ENCODE data around the gene TRPM6.
"Not testable (repeated sequence)": the region's sequence is repeated elsewhere in the genome, so short reads cannot be mapped to it uniquely, and the experiment has no call there.

Gene TRPM6

GRCh38 chr9:74901001-74901400 is 13.3 kb upstream of the TRPM6 start:
- Histone ChIP-seq H3K14ac (ENCODE audit: low read length in 2 of 2) (no peak overlapping the region), H4K8ac (ENCODE audit: low read length) (no peak overlapping the region), H3K4me3 (ENCODE audit: insufficient read depth in 1 of 2, low read depth in 1 of 2, low read length in 2 of 2) (no peak overlapping the region), H2BK120ac (ENCODE audit: low read depth, low read length) (no peak overlapping the region), H3K9ac (ENCODE audit: low read length) (no peak overlapping the region), H2AK5ac (ENCODE audit: low read length, severe bottlenecking) (no peak overlapping the region), H2BK12ac (ENCODE audit: low read length in 2 of 2) (no peak overlapping the region), H3K4me1 (ENCODE audit: control insufficient read depth, insufficient read depth, low read depth, low read length) (no peaks in the 10 kb centered on the region), H3K27ac (ENCODE audit: low read length, poor library complexity, severe bottlenecking) (no peak overlapping the region), H3K4ac (ENCODE audit: low read depth in 1 of 2, low read length in 2 of 2) (no peak overlapping the region), H3K36me3 (ENCODE audit: control insufficient read depth in 1 of 2, insufficient read depth in 2 of 2, low read depth in 1 of 2, low read length in 2 of 2) (no peaks in the 10 kb centered on the region), H2AFZ (ENCODE audit: low read depth, low read length) (no peak overlapping the region), H3K79me1 (replicated peaks; ENCODE audit: low read length, poor library complexity, severe bottlenecking) (no peaks in the 10 kb centered on the region), H3K18ac (ENCODE audit: low read depth in 1 of 2, low read length in 2 of 2) (no peak overlapping the region), H3K23ac (ENCODE audit: low read length in 2 of 2) (no peak overlapping the region), H3K27me3 (ENCODE audit: control insufficient read depth in 1 of 2, insufficient read depth in 1 of 2, low read length in 2 of 2) (peaks cover 0 to 6% of the 10 kb centered on the region in 2 experiments), H2BK5ac (ENCODE audit: low read depth, low read length, poor library complexity, severe bottlenecking) (no peak overlapping the region), H2BK15ac (ENCODE audit: low read depth, poor library complexity, severe bottlenecking) (no peak overlapping the region), H3K4me2 (ENCODE audit: low read length, poor library complexity, severe bottlenecking) (no peak overlapping the region), H4K91ac (ENCODE audit: low read length) (no peak overlapping the region), H3K9me3 (ENCODE audit: control insufficient read depth, low read length) (no peaks in the 10 kb centered on the region)
- DNase-seq, result no peak

GRCh38 chr9:74888449-74888848 is 728 bp upstream of the TRPM6 start:
- H3K9ac ChIP-seq (ENCODE audit: low read length); H4K8ac ChIP-seq (ENCODE audit: low read length); H2AFZ ChIP-seq (ENCODE audit: low read depth, low read length); H2BK12ac ChIP-seq (ENCODE audit: low read length in 2 of 2); H2BK5ac ChIP-seq (ENCODE audit: low read depth, low read length, poor library complexity, severe bottlenecking); DNase-seq; H4K91ac ChIP-seq (ENCODE audit: low read length); H2AK5ac ChIP-seq (ENCODE audit: low read length, severe bottlenecking); H3K79me1 ChIP-seq (replicated peaks; ENCODE audit: low read length, poor library complexity, severe bottlenecking); H2BK15ac ChIP-seq (ENCODE audit: low read depth, poor library complexity, severe bottlenecking); H3K4me2 ChIP-seq (ENCODE audit: low read length, poor library complexity, severe bottlenecking); H3K27ac ChIP-seq (ENCODE audit: low read length, poor library complexity, severe bottlenecking); H3K4me3 ChIP-seq (ENCODE audit: insufficient read depth in 1 of 2, low read depth in 1 of 2, low read length in 2 of 2); H3K4ac ChIP-seq (ENCODE audit: low read depth in 1 of 2, low read length in 2 of 2); H3K23ac ChIP-seq (ENCODE audit: low read length in 2 of 2); H3K14ac ChIP-seq (ENCODE audit: low read length in 2 of 2); H3K36me3 ChIP-seq (ENCODE audit: control insufficient read depth in 1 of 2, insufficient read depth in 2 of 2, low read depth in 1 of 2, low read length in 2 of 2); H2BK120ac ChIP-seq (ENCODE audit: low read depth, low read length); H3K18ac ChIP-seq (ENCODE audit: low read depth in 1 of 2, low read length in 2 of 2); H3K4me1 ChIP-seq (ENCODE audit: control insufficient read depth, insufficient read depth, low read depth, low read length): not testable (repeated sequence)
- H3K9me3 ChIP-seq (ENCODE audit: control insufficient read depth, low read length), result peaks cover 10% of the 10 kb centered on the region
- peaks cover 0 to 11% of the 10 kb centered on the region in 2 experiments for H3K27me3 ChIP-seq (ENCODE audit: control insufficient read depth in 1 of 2, insufficient read depth in 1 of 2, low read length in 2 of 2)
- 100% methylated on average over 2 of the region's 3 CpGs for WGBS

- Histone ChIP-seq H3K18ac (ENCODE audit: low read depth in 1 of 2, low read length in 2 of 2) (no peak overlapping the region), H4K91ac (ENCODE audit: low read length) (no peak overlapping the region), H2BK5ac (ENCODE audit: low read depth, low read length, poor library complexity, severe bottlenecking) (no peak overlapping the region), H2BK120ac (ENCODE audit: low read depth, low read length) (no peak overlapping the region), H3K9ac (ENCODE audit: low read length) (no peak overlapping the region), H3K27me3 (ENCODE audit: control insufficient read depth in 1 of 2, insufficient read depth in 1 of 2, low read length in 2 of 2) (peaks cover 0 to 11% of the 10 kb centered on the region in 2 experiments), H3K79me1 (replicated peaks; ENCODE audit: low read length, poor library complexity, severe bottlenecking) (no peaks in the 10 kb centered on the region), H3K23ac (ENCODE audit: low read length in 2 of 2) (no peak overlapping the region), H3K36me3 (ENCODE audit: control insufficient read depth in 1 of 2, insufficient read depth in 2 of 2, low read depth in 1 of 2, low read length in 2 of 2) (no peaks in the 10 kb centered on the region), H3K14ac (ENCODE audit: low read length in 2 of 2) (no peak overlapping the region), H3K4ac (ENCODE audit: low read depth in 1 of 2, low read length in 2 of 2) (no peak overlapping the region), H3K9me3 (ENCODE audit: control insufficient read depth, low read length) (peaks cover 10% of the 10 kb centered on the region), H4K8ac (ENCODE audit: low read length) (no peak overlapping the region), H3K4me1 (ENCODE audit: control insufficient read depth, insufficient read depth, low read depth, low read length) (peaks cover 3% of the 10 kb centered on the region), H3K4me3 (ENCODE audit: insufficient read depth in 1 of 2, low read depth in 1 of 2, low read length in 2 of 2) (peak overlapping the region in 1 of 2 experiments; percentile 83), H3K4me2 (ENCODE audit: low read length, poor library complexity, severe bottlenecking) (peak overlapping the region; percentile 96), H2BK15ac (ENCODE audit: low read depth, poor library complexity, severe bottlenecking) (no peak overlapping the region), H3K27ac (ENCODE audit: low read length, poor library complexity, severe bottlenecking) (no peak overlapping the region), H2BK12ac (ENCODE audit: low read length in 2 of 2) (no peak overlapping the region), H2AFZ (ENCODE audit: low read depth, low read length) (no peak overlapping the region), H2AK5ac (ENCODE audit: low read length, severe bottlenecking) (no peak overlapping the region)
- no peak for DNase-seq
- 75% methylated on average over 3 of the region's 4 CpGs for WGBS
Measured at GRCh38 chr9:74887981-74888370, 255 bp upstream of the TRPM6 start.

DNA sequence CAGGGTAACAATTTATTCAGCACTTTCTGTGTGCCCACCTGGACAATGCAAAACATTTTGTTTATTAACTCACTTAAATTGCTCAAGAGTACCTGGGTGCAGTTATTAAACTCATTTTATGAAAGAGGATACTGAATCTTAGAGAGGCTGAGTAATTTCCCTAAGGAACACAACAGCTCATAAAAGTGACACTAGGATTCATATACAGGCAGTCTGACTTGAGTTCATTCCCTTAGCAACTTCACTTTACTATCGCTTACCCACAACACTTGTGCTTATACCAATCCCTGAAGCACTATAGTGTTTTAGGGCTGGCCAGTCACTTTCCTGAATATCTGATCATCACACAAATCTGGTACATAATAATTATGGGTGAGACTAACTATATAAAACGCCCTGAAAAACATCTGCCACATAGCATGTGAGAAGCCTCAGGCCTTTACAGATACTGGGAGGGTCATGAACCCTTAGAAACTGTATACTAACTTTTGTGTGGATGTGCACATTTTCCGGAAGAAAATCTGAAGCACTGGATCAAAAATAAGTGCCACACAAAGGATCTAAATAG is 11.3 kb downstream of the TRPM6 start:
- H2BK120ac ChIP-seq (ENCODE audit: low read depth, low read length), result no peak overlapping the region
- H2BK12ac ChIP-seq (ENCODE audit: low read length in 2 of 2), result no peak overlapping the region
- H3K14ac ChIP-seq (ENCODE audit: low read length in 2 of 2), result no peak overlapping the region
- no peak overlapping the region for H2AK5ac ChIP-seq (ENCODE audit: low read length, severe bottlenecking)
- no peak overlapping the region for H2BK5ac ChIP-seq (ENCODE audit: low read depth, low read length, poor library complexity, severe bottlenecking)
- H3K4me2 ChIP-seq (ENCODE audit: low read length, poor library complexity, severe bottlenecking), result no peak overlapping the region
- peaks cover 1% of the 10 kb centered on the region for H3K4me1 ChIP-seq (ENCODE audit: control insufficient read depth, insufficient read depth, low read depth, low read length)
- no peak overlapping the region for H2AFZ ChIP-seq (ENCODE audit: low read depth, low read length)
- no peak overlapping the region for H2BK15ac ChIP-seq (ENCODE audit: low read depth, poor library complexity, severe bottlenecking)
- no peak overlapping the region for H3K4ac ChIP-seq (ENCODE audit: low read depth in 1 of 2, low read length in 2 of 2)
- H3K9ac ChIP-seq (ENCODE audit: low read length), result no peak overlapping the region
- DNase-seq, result no peak
- H3K23ac ChIP-seq (ENCODE audit: low read length in 2 of 2), result no peak overlapping the region
- no peak overlapping the region for H4K8ac ChIP-seq (ENCODE audit: low read length)
- H3K27ac ChIP-seq (ENCODE audit: low read length, poor library complexity, severe bottlenecking), result no peak overlapping the region
- H3K18ac ChIP-seq (ENCODE audit: low read depth in 1 of 2, low read length in 2 of 2), result no peak overlapping the region
- no peaks in the 10 kb centered on the region for H3K79me1 ChIP-seq (replicated peaks; ENCODE audit: low read length, poor library complexity, severe bottlenecking)
- H3K27me3 ChIP-seq (ENCODE audit: control insufficient read depth in 1 of 2, insufficient read depth in 1 of 2, low read length in 2 of 2), result peaks cover 3 to 6% of the 10 kb centered on the region in 2 experiments
- no peak overlapping the region for H3K4me3 ChIP-seq (ENCODE audit: insufficient read depth in 1 of 2, low read depth in 1 of 2, low read length in 2 of 2)
- no peak overlapping the region for H4K91ac ChIP-seq (ENCODE audit: low read length)
- no peaks in the 10 kb centered on the region for H3K36me3 ChIP-seq (ENCODE audit: control insufficient read depth in 1 of 2, insufficient read depth in 2 of 2, low read depth in 1 of 2, low read length in 2 of 2)
- peaks cover 28% of the 10 kb centered on the region for H3K9me3 ChIP-seq (ENCODE audit: control insufficient read depth, low read length)
- 100% methylated on average over 2 of the region's 3 CpGs for WGBS
